H9 (cell line): ENCODE results near the gene FAM193B. TPM values are rescaled to one million over a fixed set of nuclear protein-coding genes. Genes with fewer than 3 reads are reported as not detected.
A peak's percentile ranks its signal among the peaks of the same experiment; 100 is the strongest.

Experiments used
- DNase-seq: peaks from one replicate; pipeline ENCODE4 v3.0.0-alpha.2; 2017
- H2AFZ ChIP-seq: one replicate; pipeline ENCODE4 v1.6.1; 2013; ENCODE audit warnings: mild to moderate bottlenecking, low read length, control low read depth, moderate library complexity
- H2AK5ac ChIP-seq: 2 replicates; pipeline ENCODE4 v1.6.1; 2013; ENCODE audit warnings: low read length, control low read depth, mixed read lengths; ENCODE audit not compliant: insufficient read length
- H2BK120ac ChIP-seq: one replicate; pipeline ENCODE4 v1.6.1; 2013; ENCODE audit warnings: low read depth, mild to moderate bottlenecking, low read length, control low read depth, inconsistent platforms; ENCODE audit not compliant: poor library complexity, severe bottlenecking
- H2BK12ac ChIP-seq: 2 replicates; pipeline ENCODE4 v1.6.1; 2013; ENCODE audit warnings: low read length, control low read depth, mixed read lengths, low read depth; ENCODE audit not compliant: insufficient read length
- H2BK15ac ChIP-seq: 2 replicates; pipeline ENCODE4 v1.6.1; 2013; ENCODE audit warnings: low read depth, low read length, control low read depth
- H2BK20ac ChIP-seq: one replicate; pipeline ENCODE4 v1.6.1; 2013; ENCODE audit warnings: low read depth, mild to moderate bottlenecking, low read length, control low read depth, inconsistent platforms; ENCODE audit not compliant: poor library complexity, severe bottlenecking
- H2BK5ac ChIP-seq: 2 replicates; pipeline ENCODE4 v1.6.1; 2013; ENCODE audit warnings: low read length, control low read depth, mixed read lengths; ENCODE audit not compliant: insufficient read length
- H3K14ac ChIP-seq: 2 replicates; pipeline ENCODE4 v1.6.1; 2013; ENCODE audit warnings: low read length, control low read depth; ENCODE audit not compliant: insufficient read depth
- H3K18ac ChIP-seq: 2 replicates; pipeline ENCODE4 v1.6.1; 2013; ENCODE audit warnings: low read depth, mild to moderate bottlenecking, mixed read lengths, low read length, control low read depth; ENCODE audit not compliant: insufficient read length
- H3K23ac ChIP-seq: 2 replicates; pipeline ENCODE4 v1.6.1; 2013; ENCODE audit warnings: low read length, control low read depth, mixed read lengths, low read depth; ENCODE audit not compliant: insufficient read length
- H3K23me2 ChIP-seq: 2 replicates; pipeline ENCODE4 v1.6.1; 2013; ENCODE audit warnings: low read depth, mild to moderate bottlenecking, mixed read lengths, low read length, control low read depth; ENCODE audit not compliant: insufficient read length, poor library complexity, severe bottlenecking
- H3K27ac ChIP-seq: 2 replicates; pipeline ENCODE4 v1.5.1; 2013; ENCODE audit warnings: low read length, control low read depth, mixed read lengths, low read depth; ENCODE audit not compliant: insufficient read length
- H3K27me3 ChIP-seq: 2 replicates; pipeline ENCODE4 v1.6.1; 2013; ENCODE audit warnings: low read length, control low read depth, inconsistent platforms; ENCODE audit not compliant: insufficient read depth
- H3K4ac ChIP-seq: 2 replicates; pipeline ENCODE4 v1.6.1; 2013; ENCODE audit warnings: low read depth, mild to moderate bottlenecking, control low read depth, inconsistent platforms, low read length, moderate library complexity
- H3K4me1 ChIP-seq: 2 replicates; pipeline ENCODE4 v1.6.1; 2013; ENCODE audit warnings: low read length, control low read depth, inconsistent platforms; ENCODE audit not compliant: insufficient read depth
- H3K4me2 ChIP-seq: 2 replicates; pipeline ENCODE4 v1.6.1; 2013; ENCODE audit warnings: low read length, control low read depth, mixed read lengths; ENCODE audit not compliant: insufficient read length, insufficient read depth
- H3K56ac ChIP-seq: 2 replicates; pipeline ENCODE4 v1.6.1; 2013; ENCODE audit warnings: low read depth, mild to moderate bottlenecking, mixed read lengths, low read length, control low read depth; ENCODE audit not compliant: insufficient read length
- H3K79me1 ChIP-seq: 2 replicates; pipeline ENCODE4 v1.6.1; 2013; ENCODE audit warnings: low read depth, mild to moderate bottlenecking, moderate library complexity, low read length, control low read depth, inconsistent platforms; ENCODE audit not compliant: insufficient read depth, poor library complexity, severe bottlenecking
- H3K79me2 ChIP-seq: 2 replicates; pipeline ENCODE4 v1.6.1; 2013; ENCODE audit warnings: low read length, control low read depth, inconsistent platforms; ENCODE audit not compliant: insufficient read depth
- H3K9ac ChIP-seq: 2 replicates; pipeline ENCODE4 v1.6.1; 2013; ENCODE audit warnings: low read length, control low read depth, mixed read lengths; ENCODE audit not compliant: insufficient read length; ENCODE audit errors: extremely low read depth
- H3K9me3 ChIP-seq: one replicate; pipeline ENCODE4 v1.6.1; 2013; ENCODE audit warnings: low read depth, low read length, inconsistent platforms; ENCODE audit not compliant: control insufficient read depth
- H3T11ph ChIP-seq: one replicate; pipeline ENCODE4 v1.6.1; 2013; ENCODE audit warnings: mild to moderate bottlenecking, low read length, control low read depth, inconsistent platforms
- H4K20me1 ChIP-seq: one replicate; pipeline ENCODE4 v1.6.1; 2013; ENCODE audit not compliant: control insufficient read depth, insufficient read length, insufficient read depth
- H4K5ac ChIP-seq: 2 replicates; pipeline ENCODE4 v1.6.1; 2013; ENCODE audit warnings: low read depth, mild to moderate bottlenecking, mixed read lengths, low read length, control low read depth; ENCODE audit not compliant: insufficient read length
- H4K8ac ChIP-seq: replicated peaks from 2 replicates; pipeline ENCODE4 v1.6.1; 2013; ENCODE audit warnings: low read length, control low read depth, mixed read lengths, low read depth; ENCODE audit not compliant: insufficient read length
- H4K91ac ChIP-seq: 2 replicates; pipeline ENCODE4 v1.6.1; 2013; ENCODE audit warnings: low read depth, mild to moderate bottlenecking, moderate library complexity, mixed read lengths, low read length, control low read depth; ENCODE audit not compliant: insufficient read length
- H3K27ac Mint-ChIP-seq, 3 experiments: 2 replicates in 2 of 3; 3 replicates in 1 of 3; pipeline ENCODE4 v1.8.0; 2020 to 2021; ENCODE audit warnings: mixed read lengths in 3 of 3, mild to moderate bottlenecking in 1 of 3, moderate library complexity in 1 of 3
- H3K27me3 Mint-ChIP-seq: 2 replicates; pipeline ENCODE4 v1.8.0; 2021; ENCODE audit warnings: low read depth, mild to moderate bottlenecking, moderate library complexity, mixed read lengths
- H3K36me3 Mint-ChIP-seq, 3 experiments: 2 replicates in 2 of 3; 3 replicates in 1 of 3; pipeline ENCODE4 v1.8.0; 2020 to 2021; ENCODE audit warnings: low read depth in 3 of 3, mixed read lengths in 3 of 3; ENCODE audit not compliant: insufficient read depth in 1 of 3
- H3K4me1 Mint-ChIP-seq, 2 experiments: 2 replicates each; pipeline ENCODE4 v1.8.0; 2020; ENCODE audit warnings: mixed read lengths in 2 of 2
- H3K4me3 Mint-ChIP-seq, 2 experiments: 2 replicates in 1 of 2; 3 replicates in 1 of 2; pipeline ENCODE4 v1.8.0; 2020 to 2021; ENCODE audit warnings: mild to moderate bottlenecking in 2 of 2, mixed read lengths in 2 of 2, moderate library complexity in 1 of 2
- H3K9me3 Mint-ChIP-seq, 2 experiments: 2 replicates in 1 of 2; 3 replicates in 1 of 2; pipeline ENCODE4 v1.8.0; 2020; ENCODE audit warnings: mild to moderate bottlenecking in 2 of 2, mixed read lengths in 2 of 2, moderate library complexity in 1 of 2
- WGBS: extraction: QIAGEN DNeasy Blood & Tissue Kit; methylation state at CpG from one replicate; pipeline ENCODE4 v1.1.7; 2013; ENCODE audit warnings: missing lambda C conversion rate, low lambda C conversion rate, mixed read lengths; ENCODE audit not compliant: insufficient read length; ENCODE audit errors: extremely low coverage; 5-methylcytosine and 5-hydroxymethylcytosine counted together
- total RNA-seq: library from RNA; stranded (reverse); gene quantifications from 2 replicates; pipeline ENCODE4 v1.2.1, GENCODE V29; 2021
- TF ChIP-seq, protein P1 (sequence below): fragments of 200-600 bp; sonication (generic); conservative IDR thresholded peaks from 3 replicates; pipeline ENCODE4 v1.8.0; 2021; ENCODE audit warnings: antibody characterized with exemption, mild to moderate bottlenecking

The FAM193B gene
- total RNA-seq, 1 experiment from 2014 or later: 71.5 TPM

DNA sequence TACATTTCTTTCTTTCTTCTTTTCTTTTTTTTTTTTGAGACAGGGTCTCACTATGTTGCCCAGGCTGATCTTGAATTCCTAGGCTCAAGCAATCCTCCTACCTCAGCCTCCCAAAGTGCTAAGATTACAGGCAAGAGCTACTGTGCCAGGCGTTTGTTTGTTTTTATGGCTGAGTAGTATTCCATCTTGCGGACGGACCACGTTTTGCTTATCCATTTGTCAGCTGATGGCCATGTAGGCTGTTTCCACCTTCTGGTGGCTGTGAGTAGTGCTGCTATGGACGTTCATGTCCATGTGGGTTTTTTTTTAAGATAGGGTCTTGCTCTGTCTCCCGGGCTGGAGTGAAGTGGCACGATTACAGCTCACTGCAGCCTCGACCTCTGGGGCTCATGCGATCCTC lies 47.2 kb downstream of the FAM193B start:
- Mint-ChIP-seq H3K9me3 (no peaks in the 10 kb centered on the region), H3K27me3 (no peaks in the 10 kb centered on the region; the same call in 1 of the 2 replicates), H3K27ac (no peak overlapping the region; a peak in 1 of 7 replicates), H3K4me1 (peaks cover 20 to 25% of the 10 kb centered on the region in 2 experiments), H3K36me3 (peaks cover 15 to 40% (median 28%) of the 10 kb centered on the region in 3 experiments), H3K4me3 (no peak overlapping the region)
- Histone ChIP-seq H3K79me2 (no peaks in the 10 kb centered on the region), H3K14ac (no peak overlapping the region), H3K56ac (no peak overlapping the region), H3T11ph (no peak overlapping the region), H3K27me3 (no peaks in the 10 kb centered on the region), H2BK12ac (no peak overlapping the region), H2BK5ac (no peak overlapping the region), H3K9me3 (no peaks in the 10 kb centered on the region), H4K20me1 (no peaks in the 10 kb centered on the region), H3K18ac (no peak overlapping the region), H2AFZ (no peak overlapping the region), H3K23ac (no peak overlapping the region), H4K91ac (no peak overlapping the region), H2BK20ac (no peak overlapping the region), H3K27ac (no peak overlapping the region), H2AK5ac (no peak overlapping the region), H3K4me2 (no peak overlapping the region), H3K79me1 (no peaks in the 10 kb centered on the region), H4K8ac (no peak overlapping the region), H3K4ac (no peak overlapping the region), H3K23me2 (no peaks in the 10 kb centered on the region), H4K5ac (no peak overlapping the region), H3K9ac (no peak overlapping the region), H3K4me1 (no peaks in the 10 kb centered on the region; the same call in 1 of the 2 replicates), H2BK15ac (no peak overlapping the region), H2BK120ac (no peak overlapping the region)
- TF ChIP-seq, protein P1, sequence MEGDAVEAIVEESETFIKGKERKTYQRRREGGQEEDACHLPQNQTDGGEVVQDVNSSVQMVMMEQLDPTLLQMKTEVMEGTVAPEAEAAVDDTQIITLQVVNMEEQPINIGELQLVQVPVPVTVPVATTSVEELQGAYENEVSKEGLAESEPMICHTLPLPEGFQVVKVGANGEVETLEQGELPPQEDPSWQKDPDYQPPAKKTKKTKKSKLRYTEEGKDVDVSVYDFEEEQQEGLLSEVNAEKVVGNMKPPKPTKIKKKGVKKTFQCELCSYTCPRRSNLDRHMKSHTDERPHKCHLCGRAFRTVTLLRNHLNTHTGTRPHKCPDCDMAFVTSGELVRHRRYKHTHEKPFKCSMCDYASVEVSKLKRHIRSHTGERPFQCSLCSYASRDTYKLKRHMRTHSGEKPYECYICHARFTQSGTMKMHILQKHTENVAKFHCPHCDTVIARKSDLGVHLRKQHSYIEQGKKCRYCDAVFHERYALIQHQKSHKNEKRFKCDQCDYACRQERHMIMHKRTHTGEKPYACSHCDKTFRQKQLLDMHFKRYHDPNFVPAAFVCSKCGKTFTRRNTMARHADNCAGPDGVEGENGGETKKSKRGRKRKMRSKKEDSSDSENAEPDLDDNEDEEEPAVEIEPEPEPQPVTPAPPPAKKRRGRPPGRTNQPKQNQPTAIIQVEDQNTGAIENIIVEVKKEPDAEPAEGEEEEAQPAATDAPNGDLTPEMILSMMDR: peak; percentile 48; the same call in 2 of the 3 replicates
- no peak for DNase-seq
- WGBS: no CpG with 5 or more reads among the region's 9 CpGs
